Upper lobe of right lung (tissue), 1 donor: Measurements from ENCODE around the gene RNF152. TPM values are rescaled to one million over a fixed set of nuclear protein-coding genes. Genes with fewer than 3 reads are reported as not detected.

Source experiments
- ATAC-seq: fragments of 200-7000 bp; cut with Tn5 transposase; one replicate; pipeline ENCODE4 v1.9.1; 2020; ENCODE audit warnings: mild to moderate bottlenecking, moderate library complexity
- DNase-seq: peaks from one replicate; pipeline ENCODE4 v3.0.0-alpha.2; 2020
- H3K27ac ChIP-seq: fragments of 200-600 bp; one replicate; pipeline ENCODE4 v1.8.0; 2022
- H3K27me3 ChIP-seq: fragments of 200-600 bp; one replicate; pipeline ENCODE4 v1.8.0; 2022; ENCODE audit warnings: mild to moderate bottlenecking
- H3K36me3 ChIP-seq: fragments of 200-600 bp; one replicate; pipeline ENCODE4 v1.8.0; 2022
- H3K4me1 ChIP-seq: fragments of 200-600 bp; one replicate; pipeline ENCODE4 v1.8.0; 2022
- H3K4me3 ChIP-seq: fragments of 200-600 bp; one replicate; pipeline ENCODE4 v1.8.0; 2022; ENCODE audit warnings: mild to moderate bottlenecking
- H3K9me3 ChIP-seq: fragments of 200-600 bp; one replicate; pipeline ENCODE4 v1.8.0; 2022
- intact Hi-C: fragments of 100-400 bp; cut with DNase I; formaldehyde crosslinking; loops from one replicate; pipeline ENCODE4 v1.11.0; 2022
- total RNA-seq: library from RNA; stranded (reverse); fragmentation: NEBNext Ultra II Directional; extraction: Animal tissue kit (Norgen Biotek cat#: 25700); gene quantifications from one replicate; pipeline ENCODE4 v1.2.1, GENCODE V29; 2021
- TF ChIP-seq, protein P1 (sequence below): fragments of 200-600 bp; IDR thresholded peaks from one replicate; pipeline ENCODE4 v1.8.0; 2022; ENCODE audit warnings: antibody characterized with exemption
- donor health status: DM: no; HTN: yes; CAD: no; lungs with severe emphysema.

The RNF152 gene
- total RNA-seq, 1 donor from 2014 or later, result 21.2 TPM

DNA sequence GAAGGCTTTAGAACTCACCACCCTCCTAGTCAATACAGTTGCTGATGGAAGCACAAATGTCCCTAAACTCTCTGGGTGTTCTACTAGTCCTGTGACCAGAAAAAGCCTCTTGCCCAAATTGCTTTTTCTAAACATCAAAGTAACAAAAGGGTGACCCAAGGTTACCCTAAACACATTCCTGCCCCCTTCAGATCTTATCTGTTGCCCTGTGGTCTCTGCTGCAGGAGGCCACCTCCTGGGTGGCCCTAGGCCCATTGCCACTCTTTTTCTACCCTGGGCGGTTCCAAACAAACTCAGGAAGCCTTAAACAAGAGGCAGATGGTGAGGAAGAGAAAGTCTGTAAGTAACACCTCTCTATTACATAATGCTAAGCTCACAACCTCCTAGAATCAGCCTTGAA, 3.3 kb downstream of the RNF152 start:
- TF ChIP-seq, protein P1, sequence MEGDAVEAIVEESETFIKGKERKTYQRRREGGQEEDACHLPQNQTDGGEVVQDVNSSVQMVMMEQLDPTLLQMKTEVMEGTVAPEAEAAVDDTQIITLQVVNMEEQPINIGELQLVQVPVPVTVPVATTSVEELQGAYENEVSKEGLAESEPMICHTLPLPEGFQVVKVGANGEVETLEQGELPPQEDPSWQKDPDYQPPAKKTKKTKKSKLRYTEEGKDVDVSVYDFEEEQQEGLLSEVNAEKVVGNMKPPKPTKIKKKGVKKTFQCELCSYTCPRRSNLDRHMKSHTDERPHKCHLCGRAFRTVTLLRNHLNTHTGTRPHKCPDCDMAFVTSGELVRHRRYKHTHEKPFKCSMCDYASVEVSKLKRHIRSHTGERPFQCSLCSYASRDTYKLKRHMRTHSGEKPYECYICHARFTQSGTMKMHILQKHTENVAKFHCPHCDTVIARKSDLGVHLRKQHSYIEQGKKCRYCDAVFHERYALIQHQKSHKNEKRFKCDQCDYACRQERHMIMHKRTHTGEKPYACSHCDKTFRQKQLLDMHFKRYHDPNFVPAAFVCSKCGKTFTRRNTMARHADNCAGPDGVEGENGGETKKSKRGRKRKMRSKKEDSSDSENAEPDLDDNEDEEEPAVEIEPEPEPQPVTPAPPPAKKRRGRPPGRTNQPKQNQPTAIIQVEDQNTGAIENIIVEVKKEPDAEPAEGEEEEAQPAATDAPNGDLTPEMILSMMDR, result no peak
- Histone ChIP-seq H3K9me3 (no peaks in the 10 kb centered on the region), H3K36me3 (no peaks in the 10 kb centered on the region), H3K4me1 (peaks cover 4% of the 10 kb centered on the region), H3K27me3 (peaks cover 6% of the 10 kb centered on the region), H3K27ac (no peak overlapping the region), H3K4me3 (no peak overlapping the region)
- DNase-seq (no peak), ATAC-seq (no peak)
- intact Hi-C loops, result no loop called here

- ATAC-seq, result no peak
- intact Hi-C loops, result no loop called here
- DNase-seq, result no peak
- H3K27me3 ChIP-seq, result peaks cover 6% of the 10 kb centered on the region
- H3K4me1 ChIP-seq, result peaks cover 4% of the 10 kb centered on the region
- no peaks in the 10 kb centered on the region for H3K36me3 ChIP-seq
- H3K9me3 ChIP-seq, result no peaks in the 10 kb centered on the region
- H3K4me3 ChIP-seq, result no peak overlapping the region
- TF ChIP-seq, protein P1, result no peak
- H3K27ac ChIP-seq, result no peak overlapping the region
Measured at GRCh38 chr18:61888622-61889021, 4.2 kb downstream of the RNF152 start.

GRCh38 chr18:61887838-61888237, 5.0 kb downstream of the RNF152 start:
- intact Hi-C loops, result no loop called here
- H3K27ac ChIP-seq, result no peak overlapping the region
- peaks cover 4% of the 10 kb centered on the region for H3K4me1 ChIP-seq
- H3K9me3 ChIP-seq, result no peaks in the 10 kb centered on the region
- ATAC-seq, result no peak
- H3K27me3 ChIP-seq, result peaks cover 5% of the 10 kb centered on the region
- H3K36me3 ChIP-seq, result no peaks in the 10 kb centered on the region
- no peak for DNase-seq
- H3K4me3 ChIP-seq, result no peak overlapping the region
- TF ChIP-seq, protein P1, result no peak

DNA sequence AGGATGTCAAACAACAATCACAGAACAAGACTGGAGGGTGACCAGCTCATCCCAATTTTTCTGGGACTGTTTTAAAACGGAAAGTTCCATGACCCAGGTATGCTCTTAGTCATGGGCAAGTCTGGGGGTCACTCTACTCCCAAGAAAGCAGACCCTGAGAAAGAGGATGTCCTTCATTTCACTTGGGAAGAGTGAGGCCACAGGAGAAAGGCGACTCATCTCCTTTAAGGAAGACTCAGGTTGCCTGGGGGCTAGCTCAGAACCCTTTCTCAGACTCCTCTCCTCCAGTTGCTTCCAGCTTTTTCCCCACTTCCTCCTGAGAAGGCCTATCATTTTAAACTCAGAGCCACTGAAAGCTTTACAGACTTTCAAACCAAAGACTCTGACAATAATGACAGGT, 9.3 kb downstream of the RNF152 start:
- Histone ChIP-seq H3K9me3 (no peaks in the 10 kb centered on the region), H3K27ac (no peak overlapping the region), H3K4me3 (no peak overlapping the region), H3K36me3 (no peaks in the 10 kb centered on the region), H3K27me3 (no peaks in the 10 kb centered on the region), H3K4me1 (no peaks in the 10 kb centered on the region)
- DNase-seq, result no peak
- TF ChIP-seq, protein P1, result no peak
- intact Hi-C loops, result no loop called here
- no peak for ATAC-seq

DNA sequence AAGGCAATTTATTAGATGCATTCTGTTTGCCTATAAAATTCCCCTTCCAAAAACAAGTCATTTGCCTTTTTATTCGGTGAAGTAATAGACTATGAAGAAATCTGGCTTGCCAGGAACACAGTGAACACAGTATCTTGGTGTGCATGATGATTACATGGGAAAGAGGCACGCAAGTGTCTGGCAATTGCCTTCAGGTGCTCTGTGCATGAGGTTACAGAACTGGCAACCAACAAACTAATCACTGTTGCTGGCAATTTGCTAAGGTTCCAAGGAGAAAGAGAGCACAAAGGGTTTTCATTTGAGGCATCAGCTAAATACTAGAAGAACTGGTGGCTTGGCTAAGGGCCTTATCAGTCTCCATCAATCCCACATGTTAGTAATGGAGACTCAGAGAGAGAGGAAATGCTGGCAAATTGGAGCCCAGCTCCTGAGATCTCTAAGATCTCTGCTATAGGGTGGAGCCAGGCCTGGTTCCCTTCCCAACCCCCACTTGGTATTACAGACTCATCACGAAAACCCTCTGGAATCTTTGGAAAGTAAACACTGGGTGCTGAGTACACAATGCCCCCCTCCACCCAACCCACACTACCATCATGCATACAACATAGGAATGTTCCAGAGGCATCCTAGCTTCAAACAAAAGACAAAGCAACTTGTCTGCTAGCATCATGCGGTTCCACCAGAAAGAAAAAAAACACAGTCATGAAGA, 10.4 kb downstream of the RNF152 start:
- Histone ChIP-seq H3K27me3 (no peaks in the 10 kb centered on the region), H3K4me3 (no peak overlapping the region), H3K27ac (no peak overlapping the region), H3K4me1 (no peaks in the 10 kb centered on the region), H3K9me3 (no peaks in the 10 kb centered on the region), H3K36me3 (no peaks in the 10 kb centered on the region)
- TF ChIP-seq, protein P1, result no peak
- DNase-seq (no peak), ATAC-seq (no peak)
- intact Hi-C loops, result no loop called here

DNA sequence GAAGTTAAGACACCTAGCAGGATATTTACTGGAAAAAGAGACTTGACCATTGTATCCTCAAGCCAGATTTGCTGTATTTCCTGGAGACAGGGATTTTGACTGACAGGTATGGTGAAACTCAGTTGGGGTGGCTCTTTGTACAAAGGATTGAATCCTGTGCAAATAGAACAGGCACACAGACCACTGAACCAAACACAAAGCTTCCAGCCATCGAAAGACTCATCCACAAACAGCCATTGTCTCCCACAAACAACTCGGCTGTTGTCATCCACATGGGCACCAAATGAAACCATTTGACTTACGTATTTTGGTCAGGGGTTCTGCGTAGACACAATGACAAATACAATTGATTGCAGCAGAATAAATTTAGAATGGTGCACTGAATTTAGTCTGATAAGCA, 15.9 kb downstream of the RNF152 start:
- DNase-seq (no peak), ATAC-seq (no peak)
- Histone ChIP-seq H3K27ac (no peak overlapping the region), H3K27me3 (no peaks in the 10 kb centered on the region), H3K36me3 (no peaks in the 10 kb centered on the region), H3K4me1 (no peaks in the 10 kb centered on the region), H3K9me3 (no peaks in the 10 kb centered on the region), H3K4me3 (no peak overlapping the region)
- intact Hi-C loops, result no loop called here
- TF ChIP-seq, protein P1, result no peak
